NB4 (cell line): ENCODE measurements around the gene CDH4.

ENCODE experiments used
- CTCF ChIP-seq: IDR thresholded peaks from one replicate; pipeline ENCODE4 v1.5.1; 2012; ENCODE audit warnings: low read depth, low read length
- POLR2A ChIP-seq: IDR thresholded peaks from 2 replicates; pipeline ENCODE4 v1.6.1; 2011; ENCODE audit warnings: mild to moderate bottlenecking; ENCODE audit not compliant: insufficient read length; ENCODE audit errors: extremely low read depth

- TF ChIP-seq POLR2A (no peak), CTCF (no peak)
Observed at GRCh38 chr20:61287583-61288275, 35.7 kb downstream of the CDH4 start.
